ENCODE data around the gene ACKR3.

- peak; percentile 8 for TF ChIP-seq POLR2A (IDR thresholded peaks at IDR 0.05)
- TF ChIP-seq, protein P1, sequence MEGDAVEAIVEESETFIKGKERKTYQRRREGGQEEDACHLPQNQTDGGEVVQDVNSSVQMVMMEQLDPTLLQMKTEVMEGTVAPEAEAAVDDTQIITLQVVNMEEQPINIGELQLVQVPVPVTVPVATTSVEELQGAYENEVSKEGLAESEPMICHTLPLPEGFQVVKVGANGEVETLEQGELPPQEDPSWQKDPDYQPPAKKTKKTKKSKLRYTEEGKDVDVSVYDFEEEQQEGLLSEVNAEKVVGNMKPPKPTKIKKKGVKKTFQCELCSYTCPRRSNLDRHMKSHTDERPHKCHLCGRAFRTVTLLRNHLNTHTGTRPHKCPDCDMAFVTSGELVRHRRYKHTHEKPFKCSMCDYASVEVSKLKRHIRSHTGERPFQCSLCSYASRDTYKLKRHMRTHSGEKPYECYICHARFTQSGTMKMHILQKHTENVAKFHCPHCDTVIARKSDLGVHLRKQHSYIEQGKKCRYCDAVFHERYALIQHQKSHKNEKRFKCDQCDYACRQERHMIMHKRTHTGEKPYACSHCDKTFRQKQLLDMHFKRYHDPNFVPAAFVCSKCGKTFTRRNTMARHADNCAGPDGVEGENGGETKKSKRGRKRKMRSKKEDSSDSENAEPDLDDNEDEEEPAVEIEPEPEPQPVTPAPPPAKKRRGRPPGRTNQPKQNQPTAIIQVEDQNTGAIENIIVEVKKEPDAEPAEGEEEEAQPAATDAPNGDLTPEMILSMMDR (IDR thresholded peaks at IDR 0.05), result no peak
These were observed 6.5 kb downstream of the ACKR3 start for GRCh38 chr2:236576087-236576486.
